Gastroesophageal sphincter (tissue), 4 donors: ENCODE measurements around the gene CCDC91. TPM values are rescaled to one million over a fixed set of nuclear protein-coding genes. Genes with fewer than 3 reads are reported as not detected.
"Not testable (repeated sequence)": the region's sequence is repeated elsewhere in the genome, so short reads cannot be mapped to it uniquely, and the experiment has no call there.

Experiments
- ATAC-seq: fragments of 150-250 bp; one replicate; pipeline ENCODE4 v1.9.1; 2016; ENCODE audit warnings: mild to moderate bottlenecking, moderate library complexity
- H3K27ac ChIP-seq, 4 donors: fragments of 200-600 bp; sonication (generic) in 3 of 4; 1 replicate in 3 of 4; 2 replicates in 1 of 4; pipeline ENCODE4 v1.5.1; 2016 to 2019
- H3K27me3 ChIP-seq: fragments of 200-600 bp; sonication (generic); one replicate; pipeline ENCODE4 v1.5.1; 2019
- H3K36me3 ChIP-seq, 2 donors: fragments of 200-600 bp; sonication (generic); one replicate each; pipeline ENCODE4 v1.5.1; 2019; ENCODE audit warnings: control low read depth in 1 of 2
- H3K4me1 ChIP-seq, 3 donors: fragments of 200-600 bp; sonication (generic); 1 replicate in 2 of 3; 2 replicates in 1 of 3; pipeline ENCODE4 v1.5.1; 2016 to 2019; ENCODE audit warnings: control low read depth in 2 of 3
- H3K4me3 ChIP-seq, 2 donors: fragments of 200-600 bp; sonication (generic); one replicate each; pipeline ENCODE4 v1.5.1; 2019; ENCODE audit warnings: mild to moderate bottlenecking in 1 of 2, moderate library complexity in 1 of 2
- H3K9me3 ChIP-seq, 3 donors: fragments of 200-600 bp; sonication (generic); one replicate each; pipeline ENCODE4 v1.5.1; 2017 to 2019; ENCODE audit warnings: control low read depth in 2 of 3
- CTCF ChIP-seq, 4 experiments: fragments of 200-600 bp in 2 of 4; fragments of 450-650 bp in 2 of 4; sonication (generic) in 1 of 4; IDR thresholded peaks; one replicate each; pipeline ENCODE4 v1.5.1; 2017 to 2019; ENCODE audit warnings: antibody characterized with exemption in 4 of 4, mild to moderate bottlenecking in 2 of 4, moderate library complexity in 2 of 4
- EP300 ChIP-seq: sonication (generic); formaldehyde crosslinking; IDR thresholded peaks from one replicate; pipeline ENCODE4 v1.6.1; 2017; ENCODE audit warnings: antibody characterized with exemption, mild to moderate bottlenecking
- POLR2A ChIP-seq, 2 donors: fragments of 450-650 bp; IDR thresholded peaks; one replicate each; pipeline ENCODE4 v1.6.1; 2017; ENCODE audit warnings: antibody characterized with exemption in 2 of 2, mild to moderate bottlenecking in 2 of 2, moderate library complexity in 1 of 2
- POLR2AphosphoS5 ChIP-seq: sonication (generic); formaldehyde crosslinking; IDR thresholded peaks from one replicate; pipeline ENCODE4 v1.6.1; 2017; ENCODE audit warnings: antibody characterized with exemption
- WGBS, 2 donors: methylation state at CpG; one replicate each; pipeline ENCODE4 v1.1.5; 2018; ENCODE audit warnings: low coverage in 1 of 2; 5-methylcytosine and 5-hydroxymethylcytosine counted together
- total RNA-seq, 4 donors: library from RNA; depleted of rRNA; stranded (reverse); fragments of >200 nt; gene quantifications; one replicate each; pipeline ENCODE4 v1.1.0, GENCODE V29; 2016

The CCDC91 gene
- total RNA-seq, 4 donors from 2014 or later = 53.1 to 93.4 (median 64.0) TPM

GRCh38 chr12:28186500-28186899, 3.8 kb upstream of the CCDC91 start:
- H3K36me3 ChIP-seq = no peaks in the 10 kb centered on the region
- H3K9me3 ChIP-seq = no peaks in the 10 kb centered on the region
- WGBS, 2 donors = 100% methylated on average over 1 to 2 of the region's 2 CpGs
- TF ChIP-seq EP300 (no peak), CTCF (IDR thresholded peaks at IDR 0.05) (no peak), POLR2A (IDR thresholded peaks at IDR 0.05) (no peak), POLR2AphosphoS5 (no peak)
- ATAC-seq = no peak
- peaks cover 0 to 12% (median 2%) of the 10 kb centered on the region in 3 donors for H3K4me1 ChIP-seq
- H3K27ac ChIP-seq = no peak overlapping the region
- no peak overlapping the region for H3K4me3 ChIP-seq
- no peaks in the 10 kb centered on the region for H3K27me3 ChIP-seq

GRCh38 chr12:28189784-28190320, 404 bp upstream of the CCDC91 start:
- ATAC-seq = no peak
- Histone ChIP-seq H3K36me3 (peaks cover 0 to 8% of the 10 kb centered on the region in 2 donors), H3K9me3 (peaks cover 0 to 8% (median 0%) of the 10 kb centered on the region in 3 donors), H3K27me3 (no peaks in the 10 kb centered on the region), H3K4me1 (peaks cover 0 to 24% (median 7%) of the 10 kb centered on the region in 3 donors), H3K27ac (peak overlapping the region; percentile 96 to 99 (median 98)), H3K4me3 (peak overlapping the region; percentile 91 to 93)
- WGBS, 2 donors = 40 to 100% methylated on average over 3 to 7 of the region's 9 CpGs
- TF ChIP-seq POLR2AphosphoS5 (no peak), POLR2A (IDR thresholded peaks at IDR 0.05) (no peak), EP300 (no peak)

GRCh38 chr12:28191051-28192048, 1.1 kb downstream of the CCDC91 start:
- WGBS, 2 donors = 9 to 10% methylated on average over 11 to 13 of the region's 18 CpGs
- Histone ChIP-seq H3K36me3 (peaks cover 0 to 9% of the 10 kb centered on the region in 2 donors), H3K27ac (peak overlapping the region; percentile 96 to 99 (median 98)), H3K4me1 (peaks cover 0 to 24% (median 7%) of the 10 kb centered on the region in 3 donors), H3K4me3 (peak overlapping the region; percentile 91 to 93), H3K9me3 (peaks cover 0 to 8% (median 0%) of the 10 kb centered on the region in 3 donors), H3K27me3 (no peaks in the 10 kb centered on the region)
- peak; percentile 74 for ATAC-seq
- TF ChIP-seq POLR2AphosphoS5 (peak; percentile 90), POLR2A (IDR thresholded peaks at IDR 0.05) (no peak)

DNA sequence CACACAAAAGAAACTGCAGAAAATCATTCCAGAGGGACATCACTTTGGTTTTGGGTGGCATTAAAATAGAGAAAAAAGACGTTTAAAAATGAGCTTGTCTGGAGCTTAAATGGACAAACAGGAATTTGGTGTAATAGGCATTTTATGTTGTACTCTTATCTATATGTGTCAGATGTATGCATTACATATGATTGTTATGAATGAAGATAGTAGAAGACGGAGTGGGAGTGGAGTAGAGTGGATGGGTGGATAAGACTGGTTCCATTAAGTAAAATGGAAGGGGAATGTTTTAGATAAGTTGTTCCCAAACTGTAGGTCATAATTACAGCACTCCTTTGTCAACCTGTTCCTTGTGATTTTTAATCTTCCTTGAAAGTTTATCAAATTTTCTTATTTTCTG, 1.9 kb downstream of the CCDC91 start:
- no peak for TF ChIP-seq POLR2A (IDR thresholded peaks at IDR 0.05)
- no peak for TF ChIP-seq POLR2AphosphoS5
- TF ChIP-seq CTCF (IDR thresholded peaks at IDR 0.05) = no peak
- no peak for TF ChIP-seq EP300
- ATAC-seq = no peak

GRCh38 chr12:28194621-28195020, 4.4 kb downstream of the CCDC91 start:
- H3K36me3 ChIP-seq, H3K27ac ChIP-seq, ATAC-seq, H3K9me3 ChIP-seq, H3K4me3 ChIP-seq, H3K27me3 ChIP-seq: not testable (repeated sequence)
- peaks cover 0 to 22% (median 7%) of the 10 kb centered on the region in 3 donors for H3K4me1 ChIP-seq
- 80 to 98% methylated on average over 1 to 7 of the region's 12 CpGs for WGBS, 2 donors

More for the DNA sequence above, 1.9 kb downstream of the CCDC91 start:
- H3K27ac ChIP-seq = peak overlapping the region in 2 of 4 donors; percentile 99
- H3K4me1 ChIP-seq = peaks cover 0 to 24% (median 7%) of the 10 kb centered on the region in 3 donors
- H3K27me3 ChIP-seq = no peaks in the 10 kb centered on the region
- peaks cover 0 to 9% of the 10 kb centered on the region in 2 donors for H3K36me3 ChIP-seq
- 44 to 47% methylated on average over 2 of the region's 2 CpGs for WGBS, 2 donors
- peaks cover 0 to 8% (median 0%) of the 10 kb centered on the region in 3 donors for H3K9me3 ChIP-seq
- no peak overlapping the region for H3K4me3 ChIP-seq

GRCh38 chr12:28201136-28201535, 10.9 kb downstream of the CCDC91 start:
- not testable (repeated sequence) for H3K27ac ChIP-seq, H3K4me1 ChIP-seq, H3K9me3 ChIP-seq, H3K27me3 ChIP-seq, H3K36me3 ChIP-seq, ATAC-seq, H3K4me3 ChIP-seq
- WGBS, 2 donors = no CpG with 5 or more reads among the region's 30 CpGs
